Upper lobe of left lung (tissue), 6 donors: Measurements from ENCODE around the gene SDR39U1. TPM values are rescaled to one million over a fixed set of nuclear protein-coding genes. Genes with fewer than 3 reads are reported as not detected.
"Not testable (repeated sequence)": the region's sequence is repeated elsewhere in the genome, so short reads cannot be mapped to it uniquely, and the experiment has no call there.

ENCODE experiments used
- ATAC-seq, 2 donors: fragments of 200-7000 bp; cut with Tn5 transposase; one replicate each; pipeline ENCODE4 v1.9.1; 2022; ENCODE audit warnings: mild to moderate bottlenecking in 2 of 2, moderate library complexity in 2 of 2; ENCODE audit not compliant: low FRiP score in 2 of 2
- DNase-seq, 2 donors: peaks; one replicate each; pipeline ENCODE4 v3.0.0-alpha.2; 2019 to 2020
- H3K27ac ChIP-seq, 4 donors: fragments of 200-600 bp; sonication (generic); one replicate each; pipeline ENCODE4 v1.5.1; 2016 to 2019
- H3K27me3 ChIP-seq, 4 donors: fragments of 200-600 bp; sonication (generic); one replicate each; pipeline ENCODE4 v1.5.1; 2017 to 2019
- H3K36me3 ChIP-seq, 4 donors: fragments of 200-600 bp; sonication (generic); one replicate each; pipeline ENCODE4 v1.5.1; 2016 to 2019
- H3K4me1 ChIP-seq, 4 donors: fragments of 200-600 bp; sonication (generic); one replicate each; pipeline ENCODE4 v1.5.1; 2018 to 2019
- H3K4me3 ChIP-seq, 4 donors: fragments of 200-600 bp; sonication (generic); one replicate each; pipeline ENCODE4 v1.5.1; 2017 to 2019; ENCODE audit warnings: mild to moderate bottlenecking in 2 of 4, moderate library complexity in 1 of 4
- H3K9me3 ChIP-seq, 4 donors: fragments of 200-600 bp; sonication (generic); one replicate each; pipeline ENCODE4 v1.5.1; 2018 to 2019
- EP300 ChIP-seq, 4 donors: sonication (generic); formaldehyde crosslinking; IDR thresholded peaks; one replicate each; pipeline ENCODE4 v1.5.1; 2017; ENCODE audit warnings: antibody characterized with exemption in 4 of 4, control low read depth in 2 of 4
- POLR2A ChIP-seq, 4 donors: fragments of 450-650 bp; IDR thresholded peaks; one replicate each; pipeline ENCODE4 v1.5.1; 2016 to 2017; ENCODE audit warnings: antibody characterized with exemption in 4 of 4, mild to moderate bottlenecking in 2 of 4
- POLR2AphosphoS5 ChIP-seq, 2 donors: sonication (generic); formaldehyde crosslinking; IDR thresholded peaks; one replicate each; pipeline ENCODE4 v1.5.1; 2017; ENCODE audit warnings: antibody characterized with exemption in 2 of 2
- WGBS, 2 donors: methylation state at CpG; one replicate each; pipeline ENCODE4 v1.1.5; 2017 to 2018; 5-methylcytosine and 5-hydroxymethylcytosine counted together
- total RNA-seq, 6 donors: library from RNA; depleted of rRNA in 4 of 6; stranded (reverse); fragments of >200 nt in 4 of 6; gene quantifications; one replicate each; pipeline versions ENCODE4 v1.1.0 to v1.2.1, GENCODE V29; 2016 to 2021
- TF ChIP-seq, protein P1 (sequence below), 6 experiments: fragments of 450-650 bp in 4 of 6; fragments of 200-600 bp in 2 of 6; sonication (generic) in 2 of 6; IDR thresholded peaks; one replicate each; pipeline ENCODE4 v1.5.1; 2016 to 2019; ENCODE audit warnings: antibody characterized with exemption in 6 of 6
- donor health status: DM: no; HTN: no; CAD: no; lungs with moderate emphysema.
- donor health status: DM: no; HTN: yes; CAD: no; lungs with severe emphysema.

SDR39U1 gene
- total RNA-seq, 6 donors from 2014 or later: 34.9 to 88.0 (median 52.6) TPM

DNA sequence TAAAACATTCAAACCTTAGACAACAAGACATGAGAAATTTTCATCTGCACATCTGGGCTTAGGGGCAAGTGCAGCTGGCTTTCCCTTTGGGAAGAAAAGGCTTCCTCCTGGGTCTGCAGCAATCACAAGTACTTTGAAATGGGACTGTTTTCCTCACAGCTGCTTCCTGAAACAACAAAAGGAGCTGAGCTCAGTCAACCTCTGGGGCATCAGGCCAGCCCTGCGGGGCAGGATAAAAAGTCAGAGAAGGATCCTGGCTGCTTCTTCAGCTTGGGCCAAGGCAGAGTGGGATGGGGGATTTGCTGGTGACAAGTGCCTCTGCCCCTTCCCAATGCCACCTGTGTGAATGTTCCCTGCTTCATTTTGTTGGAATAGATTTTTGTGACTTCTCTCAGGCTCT lies 16.2 kb upstream of the SDR39U1 start:
- ATAC-seq: no peak
- 60 to 73% methylated on average over 1 of the region's 1 CpG for WGBS, 2 donors

DNA sequence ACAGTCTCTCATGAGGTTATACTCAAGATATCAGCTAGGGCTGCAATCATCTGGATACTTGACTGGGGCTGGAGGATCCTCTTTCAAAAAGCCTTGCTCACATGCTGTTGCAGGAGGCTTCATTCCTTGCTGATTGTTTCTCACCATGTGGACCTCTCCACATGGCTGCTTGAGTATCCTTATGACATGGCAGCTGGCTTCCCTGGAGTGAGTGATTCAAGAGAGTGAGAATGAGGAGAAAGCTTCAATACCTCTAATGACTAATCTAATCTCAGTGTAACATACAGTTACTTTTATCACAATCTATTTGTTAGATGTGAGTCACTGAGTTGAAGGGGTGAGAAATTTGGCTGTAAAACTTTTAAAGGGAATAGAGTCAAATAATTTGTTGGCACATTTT lies 14.4 kb upstream of the SDR39U1 start:
- no peaks in the 10 kb centered on the region for H3K9me3 ChIP-seq
- H3K27me3 ChIP-seq: no peaks in the 10 kb centered on the region
- no peak overlapping the region for H3K27ac ChIP-seq
- ATAC-seq (no peak), DNase-seq (no peak)
- no peaks in the 10 kb centered on the region for H3K4me1 ChIP-seq
- no peaks in the 10 kb centered on the region for H3K36me3 ChIP-seq
- TF ChIP-seq POLR2AphosphoS5 (IDR thresholded peaks at IDR 0.05) (no peak), EP300 (IDR thresholded peaks at IDR 0.05) (no peak), POLR2A (IDR thresholded peaks at IDR 0.05) (no peak)
- TF ChIP-seq, protein P1, sequence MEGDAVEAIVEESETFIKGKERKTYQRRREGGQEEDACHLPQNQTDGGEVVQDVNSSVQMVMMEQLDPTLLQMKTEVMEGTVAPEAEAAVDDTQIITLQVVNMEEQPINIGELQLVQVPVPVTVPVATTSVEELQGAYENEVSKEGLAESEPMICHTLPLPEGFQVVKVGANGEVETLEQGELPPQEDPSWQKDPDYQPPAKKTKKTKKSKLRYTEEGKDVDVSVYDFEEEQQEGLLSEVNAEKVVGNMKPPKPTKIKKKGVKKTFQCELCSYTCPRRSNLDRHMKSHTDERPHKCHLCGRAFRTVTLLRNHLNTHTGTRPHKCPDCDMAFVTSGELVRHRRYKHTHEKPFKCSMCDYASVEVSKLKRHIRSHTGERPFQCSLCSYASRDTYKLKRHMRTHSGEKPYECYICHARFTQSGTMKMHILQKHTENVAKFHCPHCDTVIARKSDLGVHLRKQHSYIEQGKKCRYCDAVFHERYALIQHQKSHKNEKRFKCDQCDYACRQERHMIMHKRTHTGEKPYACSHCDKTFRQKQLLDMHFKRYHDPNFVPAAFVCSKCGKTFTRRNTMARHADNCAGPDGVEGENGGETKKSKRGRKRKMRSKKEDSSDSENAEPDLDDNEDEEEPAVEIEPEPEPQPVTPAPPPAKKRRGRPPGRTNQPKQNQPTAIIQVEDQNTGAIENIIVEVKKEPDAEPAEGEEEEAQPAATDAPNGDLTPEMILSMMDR (IDR thresholded peaks at IDR 0.05): no peak
- H3K4me3 ChIP-seq: no peak overlapping the region

More for the DNA sequence above, 16.2 kb upstream of the SDR39U1 start:
- no peaks in the 10 kb centered on the region for H3K4me1 ChIP-seq
- no peak overlapping the region for H3K4me3 ChIP-seq
- no peaks in the 10 kb centered on the region for H3K36me3 ChIP-seq
- H3K27ac ChIP-seq: no peak overlapping the region
- no peak for TF ChIP-seq EP300 (IDR thresholded peaks at IDR 0.05)
- TF ChIP-seq POLR2AphosphoS5 (IDR thresholded peaks at IDR 0.05): no peak
- TF ChIP-seq POLR2A (IDR thresholded peaks at IDR 0.05): no peak
- TF ChIP-seq, protein P1 (IDR thresholded peaks at IDR 0.05): no peak
- no peaks in the 10 kb centered on the region for H3K9me3 ChIP-seq
- no peaks in the 10 kb centered on the region for H3K27me3 ChIP-seq
- no peak for DNase-seq

DNA sequence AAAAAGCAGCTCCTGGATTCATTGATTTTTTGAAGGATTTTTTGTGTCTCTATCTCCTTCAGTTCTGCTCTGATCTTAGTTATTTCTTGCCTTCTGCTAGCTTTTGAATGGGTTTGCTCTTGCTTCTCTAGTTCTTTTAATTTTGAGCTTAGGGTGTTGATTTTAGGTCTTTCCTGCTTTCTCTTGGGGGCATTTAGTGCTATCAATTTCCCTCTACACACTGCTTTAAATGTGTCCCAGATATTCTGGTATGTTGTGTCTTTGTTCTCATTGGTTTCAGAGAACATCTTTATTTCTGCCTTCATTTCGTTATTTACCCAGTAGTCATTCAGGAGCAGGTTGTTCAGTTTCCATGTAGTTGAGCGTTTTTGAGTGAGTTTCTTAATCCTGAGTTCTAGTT lies 8.3 kb upstream of the SDR39U1 start:
- not testable (repeated sequence) for H3K4me3 ChIP-seq, H3K27me3 ChIP-seq, ATAC-seq, H3K36me3 ChIP-seq, H3K27ac ChIP-seq, H3K9me3 ChIP-seq, H3K4me1 ChIP-seq, DNase-seq
- WGBS, 2 donors: 92 to 98% methylated on average over 2 of the region's 2 CpGs

DNA sequence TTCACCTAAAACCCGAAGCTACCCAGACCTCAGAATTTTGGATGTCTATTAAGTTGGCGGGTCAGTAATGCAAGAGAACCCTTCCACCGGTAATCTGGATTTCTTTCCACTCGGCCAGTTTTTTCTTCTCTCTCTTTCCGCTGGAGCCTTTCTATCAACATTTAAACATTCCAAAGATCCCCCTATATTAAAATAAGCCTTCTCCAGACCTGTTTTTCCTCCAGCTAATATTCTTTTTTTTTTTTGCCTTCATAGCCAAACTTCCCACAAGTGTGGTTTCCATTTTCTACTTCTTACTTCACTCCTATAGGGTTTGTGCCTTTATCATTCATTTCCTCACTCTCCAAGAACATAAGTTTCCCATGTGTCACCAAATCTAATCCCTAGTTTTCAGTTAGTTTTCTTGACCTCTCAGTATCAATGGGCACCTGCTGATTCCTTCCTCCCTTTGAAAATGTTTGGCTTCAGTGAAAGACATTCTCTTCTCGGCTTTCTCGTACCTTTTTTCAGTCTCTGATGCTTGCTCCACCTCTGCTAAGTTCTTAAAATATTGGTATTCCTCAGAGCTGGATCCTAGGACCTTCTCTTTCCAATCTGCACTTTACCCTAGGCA lies 583 bp upstream of the SDR39U1 start:
- Histone ChIP-seq H3K9me3 (no peaks in the 10 kb centered on the region), H3K4me1 (peaks cover 23 to 43% (median 28%) of the 10 kb centered on the region in 4 donors), H3K36me3 (peaks cover 4 to 31% (median 30%) of the 10 kb centered on the region in 4 donors), H3K27ac (peak overlapping the region; percentile 70 to 100 (median 96)), H3K4me3 (peak overlapping the region; percentile 17 to 72 (median 66)), H3K27me3 (no peaks in the 10 kb centered on the region)
- WGBS, 2 donors: 4 to 7% methylated on average over 6 of the region's 7 CpGs
- TF ChIP-seq POLR2A (IDR thresholded peaks at IDR 0.05): no peak
- no peak for TF ChIP-seq POLR2AphosphoS5 (IDR thresholded peaks at IDR 0.05)
- ATAC-seq (no peak), DNase-seq (no peak)

DNA sequence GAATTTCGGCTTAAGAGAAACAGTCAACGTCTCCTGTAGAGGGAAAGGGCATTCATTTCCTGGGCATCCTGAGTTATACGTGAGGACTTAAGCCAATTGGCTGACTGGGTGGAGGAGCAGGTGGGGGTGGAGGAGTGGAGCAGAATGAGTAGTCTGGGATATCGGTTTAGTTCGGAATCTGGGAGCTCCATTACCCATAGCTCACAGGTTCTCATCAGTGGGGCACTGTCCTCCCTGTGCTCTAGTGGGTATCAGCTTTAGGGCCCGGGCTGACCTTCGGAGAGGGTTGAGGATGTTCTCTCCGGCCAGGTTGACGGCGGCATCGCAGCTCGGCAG lies 704 bp downstream of the SDR39U1 start:
- no peak for ATAC-seq
- peaks cover 36 to 56% (median 41%) of the 10 kb centered on the region in 4 donors for H3K4me1 ChIP-seq
- WGBS, 2 donors: 0 to 7% methylated on average over 5 to 12 of the region's 12 CpGs

More for the DNA sequence above, 704 bp downstream of the SDR39U1 start:
- H3K27ac ChIP-seq: peak overlapping the region; percentile 95 to 100 (median 96)
- no peaks in the 10 kb centered on the region for H3K27me3 ChIP-seq
- no peak for DNase-seq
- TF ChIP-seq, protein P1 (IDR thresholded peaks at IDR 0.05): no peak
- TF ChIP-seq EP300 (IDR thresholded peaks at IDR 0.05): no peak
- TF ChIP-seq POLR2A (IDR thresholded peaks at IDR 0.05): no peak
- no peak for TF ChIP-seq POLR2AphosphoS5 (IDR thresholded peaks at IDR 0.05)
- H3K4me3 ChIP-seq: peak overlapping the region; percentile 25 to 72 (median 66)
- H3K36me3 ChIP-seq: peaks cover 13 to 44% (median 38%) of the 10 kb centered on the region in 4 donors
- no peaks in the 10 kb centered on the region for H3K9me3 ChIP-seq
